Measurements from ENCODE around the gene TSPAN4. TPM values are rescaled to one million over a fixed set of nuclear protein-coding genes. Genes with fewer than 3 reads are reported as not detected.

TSPAN4 gene
- total RNA-seq, 1 experiment from 2014 or later = 50.3 TPM

DNA sequence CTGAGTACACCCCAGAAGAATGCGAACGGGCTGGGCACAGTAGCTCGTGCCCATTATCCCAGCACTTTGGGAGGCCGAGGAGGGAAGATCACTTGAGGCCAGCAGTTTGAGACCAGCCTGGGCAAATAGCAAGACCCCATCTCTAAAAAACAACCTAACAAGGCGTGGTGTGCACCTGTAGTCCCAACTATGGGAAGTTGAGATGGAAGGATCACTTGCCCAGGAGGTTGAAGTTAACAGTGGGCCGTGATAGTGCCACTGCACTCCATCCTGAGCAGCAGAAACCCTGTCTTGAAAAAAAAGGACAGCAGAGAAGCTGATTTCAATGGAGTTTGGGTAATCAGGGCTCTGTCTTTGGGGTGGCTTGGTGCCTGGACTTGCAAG is 29.6 kb upstream of the TSPAN4 start:
- Histone ChIP-seq H3K9ac (ENCODE audit: low read length) (no peak overlapping the region), H3K36me3 (ENCODE audit: control insufficient read depth in 1 of 2, insufficient read depth in 2 of 2, low read length in 2 of 2) (peaks cover 21 to 38% of the 10 kb centered on the region in 2 experiments), H3K4me3 (replicated peaks in 1 of 2; ENCODE audit: low read depth in 1 of 2, low read length in 2 of 2) (no peak overlapping the region), H3K27ac (ENCODE audit: low read depth, low read length) (peak overlapping the region; percentile 93), H3K9me3 (ENCODE audit: control insufficient read depth in 1 of 2, insufficient read depth in 1 of 2, low read depth in 1 of 2, low read length in 2 of 2) (no peaks in the 10 kb centered on the region), H2AFZ (ENCODE audit: low read depth, low read length, poor library complexity, severe bottlenecking) (no peak overlapping the region), H3K9me2 (ENCODE audit: insufficient read depth) (no peaks in the 10 kb centered on the region), H3K79me2 (ENCODE audit: insufficient read depth, low read length) (peaks cover 46% of the 10 kb centered on the region), H4K20me1 (ENCODE audit: insufficient read depth) (peaks cover 17% of the 10 kb centered on the region; the same call in 1 of the 2 replicates), H3K4me2 (ENCODE audit: low read length) (0 out of 2 replicates have a peak overlapping the region, but pooled peaks have one; percentile 88), H3K27me3 (ENCODE audit: insufficient read depth, low read length) (no peaks in the 10 kb centered on the region), H3K4me1 (ENCODE audit: control insufficient read depth in 1 of 2, insufficient read depth in 2 of 2, low read length in 2 of 2) (peaks cover 10 to 48% of the 10 kb centered on the region in 2 experiments)
- intact Hi-C loops (cut with micrococcal nuclease) = no loop called here
- no peak for DNase-seq (ENCODE audit: low read depth, low spot score)
- no TSS peak for BruUV-seq (replicated peaks)
- no peak for ATAC-seq
- ChIA-PET CTCF (no interaction called here), RAD21 (ENCODE audit: low non-redundant PET in 1 of 2, low total read pairs in 2 of 2, uncharacterized antibody in 2 of 2, unreplicated experiment in 2 of 2) (no interaction called here), POLR2A (no interaction called here)
- TF ChIP-seq YY1 (IDR thresholded peaks at IDR 0.05; ENCODE audit: extremely low read depth, insufficient replicate concordance, low read depth, low read length) (no peak), SP1 (IDR thresholded peaks at IDR 0.05; ENCODE audit: low read depth) (no peak), ELF1 (IDR thresholded peaks at IDR 0.05; ENCODE audit: borderline replicate concordance, low read depth) (no peak), EZH2phosphoT487 (IDR thresholded peaks at IDR 0.05; ENCODE audit: borderline replicate concordance) (no peak), EZH2 (IDR thresholded peaks at IDR 0.05) (no peak)
- TF ChIP-seq, protein P1, sequence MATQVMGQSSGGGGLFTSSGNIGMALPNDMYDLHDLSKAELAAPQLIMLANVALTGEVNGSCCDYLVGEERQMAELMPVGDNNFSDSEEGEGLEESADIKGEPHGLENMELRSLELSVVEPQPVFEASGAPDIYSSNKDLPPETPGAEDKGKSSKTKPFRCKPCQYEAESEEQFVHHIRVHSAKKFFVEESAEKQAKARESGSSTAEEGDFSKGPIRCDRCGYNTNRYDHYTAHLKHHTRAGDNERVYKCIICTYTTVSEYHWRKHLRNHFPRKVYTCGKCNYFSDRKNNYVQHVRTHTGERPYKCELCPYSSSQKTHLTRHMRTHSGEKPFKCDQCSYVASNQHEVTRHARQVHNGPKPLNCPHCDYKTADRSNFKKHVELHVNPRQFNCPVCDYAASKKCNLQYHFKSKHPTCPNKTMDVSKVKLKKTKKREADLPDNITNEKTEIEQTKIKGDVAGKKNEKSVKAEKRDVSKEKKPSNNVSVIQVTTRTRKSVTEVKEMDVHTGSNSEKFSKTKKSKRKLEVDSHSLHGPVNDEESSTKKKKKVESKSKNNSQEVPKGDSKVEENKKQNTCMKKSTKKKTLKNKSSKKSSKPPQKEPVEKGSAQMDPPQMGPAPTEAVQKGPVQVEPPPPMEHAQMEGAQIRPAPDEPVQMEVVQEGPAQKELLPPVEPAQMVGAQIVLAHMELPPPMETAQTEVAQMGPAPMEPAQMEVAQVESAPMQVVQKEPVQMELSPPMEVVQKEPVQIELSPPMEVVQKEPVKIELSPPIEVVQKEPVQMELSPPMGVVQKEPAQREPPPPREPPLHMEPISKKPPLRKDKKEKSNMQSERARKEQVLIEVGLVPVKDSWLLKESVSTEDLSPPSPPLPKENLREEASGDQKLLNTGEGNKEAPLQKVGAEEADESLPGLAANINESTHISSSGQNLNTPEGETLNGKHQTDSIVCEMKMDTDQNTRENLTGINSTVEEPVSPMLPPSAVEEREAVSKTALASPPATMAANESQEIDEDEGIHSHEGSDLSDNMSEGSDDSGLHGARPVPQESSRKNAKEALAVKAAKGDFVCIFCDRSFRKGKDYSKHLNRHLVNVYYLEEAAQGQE (IDR thresholded peaks at IDR 0.05; ENCODE audit: low read depth) = no peak
- TF ChIP-seq, protein P2, sequence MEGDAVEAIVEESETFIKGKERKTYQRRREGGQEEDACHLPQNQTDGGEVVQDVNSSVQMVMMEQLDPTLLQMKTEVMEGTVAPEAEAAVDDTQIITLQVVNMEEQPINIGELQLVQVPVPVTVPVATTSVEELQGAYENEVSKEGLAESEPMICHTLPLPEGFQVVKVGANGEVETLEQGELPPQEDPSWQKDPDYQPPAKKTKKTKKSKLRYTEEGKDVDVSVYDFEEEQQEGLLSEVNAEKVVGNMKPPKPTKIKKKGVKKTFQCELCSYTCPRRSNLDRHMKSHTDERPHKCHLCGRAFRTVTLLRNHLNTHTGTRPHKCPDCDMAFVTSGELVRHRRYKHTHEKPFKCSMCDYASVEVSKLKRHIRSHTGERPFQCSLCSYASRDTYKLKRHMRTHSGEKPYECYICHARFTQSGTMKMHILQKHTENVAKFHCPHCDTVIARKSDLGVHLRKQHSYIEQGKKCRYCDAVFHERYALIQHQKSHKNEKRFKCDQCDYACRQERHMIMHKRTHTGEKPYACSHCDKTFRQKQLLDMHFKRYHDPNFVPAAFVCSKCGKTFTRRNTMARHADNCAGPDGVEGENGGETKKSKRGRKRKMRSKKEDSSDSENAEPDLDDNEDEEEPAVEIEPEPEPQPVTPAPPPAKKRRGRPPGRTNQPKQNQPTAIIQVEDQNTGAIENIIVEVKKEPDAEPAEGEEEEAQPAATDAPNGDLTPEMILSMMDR (IDR thresholded peaks at IDR 0.05 in 2 of 3, conservative IDR thresholded peaks at IDR 0.05 in 1 of 3; ENCODE audit: borderline replicate concordance in 1 of 3, insufficient read depth in 1 of 3, low read depth in 2 of 3, low read length in 2 of 3) = no peak

Measured in HCT116 (cell line).